Measurements from ENCODE around the gene CCIN. TPM values are rescaled to one million over a fixed set of nuclear protein-coding genes. Genes with fewer than 3 reads are reported as not detected.

CCIN gene
- total RNA-seq, 1 donor from 2014 or later: not detected

DNA sequence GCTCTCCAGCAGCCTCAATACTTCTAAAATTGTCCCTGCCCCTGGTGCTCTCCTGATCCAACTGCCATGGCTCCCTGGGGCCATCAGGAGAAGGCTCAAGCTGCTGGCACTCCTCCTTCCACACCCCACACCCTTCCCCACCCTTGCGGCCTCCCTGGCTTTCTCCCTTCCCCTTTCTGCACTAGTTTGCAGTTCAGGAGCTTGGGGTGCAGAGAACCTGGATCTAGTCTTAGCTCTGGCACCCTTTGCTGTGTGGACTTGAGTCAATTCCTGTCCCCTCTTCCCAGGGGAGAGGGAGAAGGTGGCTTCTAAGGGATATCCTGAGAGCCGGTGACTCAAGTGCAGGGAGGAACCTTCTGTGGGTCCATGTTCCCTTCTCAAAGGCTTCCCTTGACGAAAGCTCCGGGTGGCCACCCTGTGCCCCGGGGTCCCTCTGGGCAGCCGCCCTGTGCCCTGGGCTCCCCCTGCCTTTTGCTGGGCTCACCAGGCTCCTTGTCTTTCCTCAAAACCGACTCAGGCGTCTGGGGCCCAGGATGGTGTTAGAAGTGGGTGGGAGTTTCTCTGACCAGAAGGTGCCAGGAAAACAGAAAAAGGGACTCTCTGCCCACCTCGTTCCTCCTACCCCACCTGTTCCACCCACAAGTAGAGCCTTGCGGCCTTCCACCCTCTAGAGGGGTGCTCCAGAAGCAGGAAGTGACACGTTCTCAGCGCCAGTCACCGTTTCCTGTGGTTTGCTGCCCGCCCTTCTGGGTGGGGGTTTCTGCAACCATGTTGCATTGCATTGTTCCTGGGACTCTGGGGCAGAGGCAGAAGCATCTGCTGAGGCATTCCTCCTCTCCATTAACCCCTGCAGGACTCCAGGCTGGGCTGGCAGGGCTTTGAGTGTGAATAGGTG lies 17.6 kb upstream of the CCIN start:
- Histone ChIP-seq H3K36me3 (peaks cover 0 to 4% of the 10 kb centered on the region in 2 donors), H3K27me3 (no peaks in the 10 kb centered on the region), H3K4me3 (no peak overlapping the region), H3K4me1 (peaks cover 35% of the 10 kb centered on the region), H3K9me3 (no peaks in the 10 kb centered on the region), H3K27ac (peak overlapping the region; percentile 83)
- DNase-seq (ENCODE audit: extremely low spot score in 2 of 2): no peak
- TF ChIP-seq POLR2AphosphoS5 (IDR thresholded peaks at IDR 0.05; ENCODE audit: insufficient read depth in 1 of 2, low read depth in 1 of 2): peak in 1 of 2 donors; percentile 43
- TF ChIP-seq, protein P1, sequence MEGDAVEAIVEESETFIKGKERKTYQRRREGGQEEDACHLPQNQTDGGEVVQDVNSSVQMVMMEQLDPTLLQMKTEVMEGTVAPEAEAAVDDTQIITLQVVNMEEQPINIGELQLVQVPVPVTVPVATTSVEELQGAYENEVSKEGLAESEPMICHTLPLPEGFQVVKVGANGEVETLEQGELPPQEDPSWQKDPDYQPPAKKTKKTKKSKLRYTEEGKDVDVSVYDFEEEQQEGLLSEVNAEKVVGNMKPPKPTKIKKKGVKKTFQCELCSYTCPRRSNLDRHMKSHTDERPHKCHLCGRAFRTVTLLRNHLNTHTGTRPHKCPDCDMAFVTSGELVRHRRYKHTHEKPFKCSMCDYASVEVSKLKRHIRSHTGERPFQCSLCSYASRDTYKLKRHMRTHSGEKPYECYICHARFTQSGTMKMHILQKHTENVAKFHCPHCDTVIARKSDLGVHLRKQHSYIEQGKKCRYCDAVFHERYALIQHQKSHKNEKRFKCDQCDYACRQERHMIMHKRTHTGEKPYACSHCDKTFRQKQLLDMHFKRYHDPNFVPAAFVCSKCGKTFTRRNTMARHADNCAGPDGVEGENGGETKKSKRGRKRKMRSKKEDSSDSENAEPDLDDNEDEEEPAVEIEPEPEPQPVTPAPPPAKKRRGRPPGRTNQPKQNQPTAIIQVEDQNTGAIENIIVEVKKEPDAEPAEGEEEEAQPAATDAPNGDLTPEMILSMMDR (IDR thresholded peaks at IDR 0.05): no peak
- intact Hi-C loops (cut with DNase I): no loop called here

DNA sequence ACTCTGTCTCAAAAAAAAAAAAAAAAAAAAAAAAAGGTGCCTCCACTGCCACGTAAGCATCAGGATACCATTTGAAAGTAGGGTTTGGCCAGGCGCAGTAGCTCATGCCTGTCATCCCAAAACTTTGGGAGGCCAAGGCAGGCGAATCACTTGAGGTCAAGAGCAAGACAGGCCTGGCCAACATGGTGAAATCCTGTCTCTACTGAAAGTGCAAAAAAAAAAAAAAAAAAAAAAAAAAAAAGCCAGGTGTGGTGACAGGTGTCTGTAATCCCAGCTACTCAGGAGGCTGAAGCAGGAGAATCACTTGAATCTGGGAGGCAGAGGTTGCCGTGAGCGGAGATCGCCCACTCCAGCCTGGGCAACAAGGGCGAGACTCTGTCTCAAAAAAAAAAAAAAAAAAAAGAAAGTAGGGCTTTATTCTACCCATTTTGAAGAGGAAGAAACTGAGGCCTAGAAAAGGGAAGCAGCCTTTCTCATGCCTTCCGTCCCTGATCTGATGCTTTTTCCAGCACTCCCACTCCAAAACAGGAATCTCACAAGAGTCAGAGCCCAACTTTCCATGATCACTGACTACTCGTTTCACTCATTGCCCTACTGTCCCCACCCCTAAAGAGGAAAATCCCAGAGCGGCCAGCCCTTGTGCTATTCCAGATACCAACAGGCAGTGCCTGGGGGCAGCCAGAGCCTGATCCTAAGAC lies 16.3 kb upstream of the CCIN start:
- no peak overlapping the region for H3K4me3 ChIP-seq
- no peak for TF ChIP-seq POLR2A (IDR thresholded peaks at IDR 0.05)
- TF ChIP-seq POLR2AphosphoS5 (IDR thresholded peaks at IDR 0.05; ENCODE audit: insufficient read depth in 1 of 2, low read depth in 1 of 2): no peak
- TF ChIP-seq, protein P1 (IDR thresholded peaks at IDR 0.05): no peak
- H3K36me3 ChIP-seq: peaks cover 0 to 6% of the 10 kb centered on the region in 2 donors
- H3K9me3 ChIP-seq: no peaks in the 10 kb centered on the region
- DNase-seq (ENCODE audit: extremely low spot score in 2 of 2): no peak
- peak overlapping the region; percentile 83 for H3K27ac ChIP-seq
- peaks cover 24% of the 10 kb centered on the region for H3K4me1 ChIP-seq
- no peaks in the 10 kb centered on the region for H3K27me3 ChIP-seq
- intact Hi-C loops (cut with DNase I): no loop called here

GRCh38 chr9:36153746-36154145 lies 15.4 kb upstream of the CCIN start:
- no peak overlapping the region for H3K4me3 ChIP-seq
- H3K36me3 ChIP-seq: peaks cover 0 to 6% of the 10 kb centered on the region in 2 donors
- no peaks in the 10 kb centered on the region for H3K9me3 ChIP-seq
- H3K4me1 ChIP-seq: peaks cover 18% of the 10 kb centered on the region
- no peaks in the 10 kb centered on the region for H3K27me3 ChIP-seq
- TF ChIP-seq, protein P1 (IDR thresholded peaks at IDR 0.05): no peak
- no peak for TF ChIP-seq POLR2AphosphoS5 (IDR thresholded peaks at IDR 0.05; ENCODE audit: insufficient read depth in 1 of 2, low read depth in 1 of 2)
- TF ChIP-seq POLR2A (IDR thresholded peaks at IDR 0.05): no peak
- DNase-seq (ENCODE audit: extremely low spot score in 2 of 2): no peak
- intact Hi-C loops (cut with DNase I): no loop called here
- H3K27ac ChIP-seq: peak overlapping the region; percentile 83

GRCh38 chr9:36154331-36154952 lies 14.7 kb upstream of the CCIN start:
- H3K27ac ChIP-seq: peak overlapping the region; percentile 83
- peaks cover 0 to 6% of the 10 kb centered on the region in 2 donors for H3K36me3 ChIP-seq
- no peaks in the 10 kb centered on the region for H3K9me3 ChIP-seq
- intact Hi-C loops (cut with DNase I): no loop called here
- no peak overlapping the region for H3K4me3 ChIP-seq
- DNase-seq (ENCODE audit: extremely low spot score in 2 of 2): no peak
- H3K27me3 ChIP-seq: no peaks in the 10 kb centered on the region
- peaks cover 12% of the 10 kb centered on the region for H3K4me1 ChIP-seq
- TF ChIP-seq POLR2AphosphoS5 (IDR thresholded peaks at IDR 0.05; ENCODE audit: insufficient read depth in 1 of 2, low read depth in 1 of 2) (peak; percentile 22 to 84), POLR2A (IDR thresholded peaks at IDR 0.05) (no peak)

- peak overlapping the region; percentile 83 for H3K27ac ChIP-seq
- peaks cover 14% of the 10 kb centered on the region for H3K4me1 ChIP-seq
- no peak for DNase-seq (ENCODE audit: extremely low spot score in 2 of 2)
- H3K9me3 ChIP-seq: no peaks in the 10 kb centered on the region
- H3K4me3 ChIP-seq: no peak overlapping the region
- H3K36me3 ChIP-seq: peaks cover 0 to 6% of the 10 kb centered on the region in 2 donors
- H3K27me3 ChIP-seq: no peaks in the 10 kb centered on the region
- intact Hi-C loops (cut with DNase I): no loop called here
- TF ChIP-seq, protein P1 (IDR thresholded peaks at IDR 0.05): no peak
- TF ChIP-seq POLR2A (IDR thresholded peaks at IDR 0.05) (no peak), POLR2AphosphoS5 (IDR thresholded peaks at IDR 0.05; ENCODE audit: insufficient read depth in 1 of 2, low read depth in 1 of 2) (no peak)
These were observed 13.1 kb upstream of the CCIN start for GRCh38 chr9:36156116-36156515.

Data from vagina (tissue), 2 donors.